Subcutaneous adipose tissue (tissue), 4 donors: ENCODE measurements around the gene LIX1. TPM values are rescaled to one million over a fixed set of nuclear protein-coding genes. Genes with fewer than 3 reads are reported as not detected.

Experiments
- CTCF ChIP-seq: fragments of 450-650 bp; IDR thresholded peaks from one replicate; pipeline ENCODE4 v1.5.1; 2016; ENCODE audit warnings: low read depth, mild to moderate bottlenecking, control low read depth, antibody characterized with exemption, moderate library complexity
- total RNA-seq, 4 donors: library from RNA; depleted of rRNA; stranded (reverse); fragments of >200 nt; gene quantifications; one replicate each; pipeline ENCODE4 v1.1.0, GENCODE V29; 2016

The LIX1 gene
- total RNA-seq, 4 donors from 2014 or later = not detected

DNA sequence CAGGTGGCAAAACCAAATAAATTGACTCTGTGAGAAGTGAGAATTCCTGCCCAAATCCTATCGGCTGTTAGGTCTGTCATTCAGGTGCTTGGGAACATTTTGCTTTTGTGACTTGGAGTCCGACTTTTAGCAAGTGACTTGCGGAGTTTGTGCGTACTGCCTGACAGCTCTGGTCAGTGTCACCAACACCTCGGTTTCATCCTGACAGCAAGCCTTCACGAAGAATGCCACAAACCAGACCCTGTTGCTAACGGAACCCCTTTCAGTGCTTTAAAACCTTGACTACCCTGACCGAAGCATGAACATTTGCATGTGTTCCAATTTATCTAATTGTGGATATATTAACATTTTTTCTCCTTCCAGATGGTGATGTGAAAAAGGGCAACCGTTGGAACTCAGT lies 26.5 kb downstream of the LIX1 start:
- no peak for TF ChIP-seq CTCF

GRCh38 chr5:97112230-97112629 lies 30.2 kb downstream of the LIX1 start:
- no peak for TF ChIP-seq CTCF

DNA sequence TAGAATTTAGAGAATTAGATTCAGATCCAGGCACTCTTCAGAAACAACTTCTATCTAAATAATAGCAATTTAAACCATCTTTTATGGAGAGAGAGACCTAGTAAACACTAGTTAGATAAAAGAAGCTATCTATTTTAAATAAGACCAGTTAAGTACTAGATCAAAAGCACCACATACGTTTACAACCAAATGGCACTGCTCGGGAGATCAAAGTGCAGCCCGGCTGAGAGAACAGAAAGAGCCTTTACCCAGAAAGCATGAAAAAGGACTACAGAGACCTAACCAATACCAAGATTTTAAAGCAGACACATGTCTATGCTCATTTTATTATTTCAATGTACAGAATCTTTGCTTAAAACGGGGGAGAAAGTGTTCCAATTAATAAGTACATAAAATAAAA lies 30.8 kb downstream of the LIX1 start:
- TF ChIP-seq CTCF = no peak

DNA sequence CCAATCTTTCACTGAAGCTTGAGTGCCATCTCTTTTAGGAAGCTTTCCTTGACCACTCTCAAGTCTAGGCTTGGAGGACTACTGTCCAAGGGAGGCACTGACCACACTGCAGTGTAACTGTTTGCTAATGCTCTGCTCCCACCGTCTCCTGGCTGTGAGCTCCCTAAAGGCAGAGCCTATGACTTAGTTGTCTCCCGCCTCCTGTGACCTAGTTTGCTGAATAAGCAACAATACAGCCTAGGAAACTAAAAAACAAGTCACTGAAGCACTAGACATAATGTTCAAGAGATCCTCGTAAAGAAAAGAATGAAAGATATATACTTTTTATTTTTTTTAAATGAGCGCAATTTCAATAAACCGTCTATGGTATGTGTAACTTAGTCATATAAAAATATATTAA lies 31.4 kb downstream of the LIX1 start:
- TF ChIP-seq CTCF = no peak

DNA sequence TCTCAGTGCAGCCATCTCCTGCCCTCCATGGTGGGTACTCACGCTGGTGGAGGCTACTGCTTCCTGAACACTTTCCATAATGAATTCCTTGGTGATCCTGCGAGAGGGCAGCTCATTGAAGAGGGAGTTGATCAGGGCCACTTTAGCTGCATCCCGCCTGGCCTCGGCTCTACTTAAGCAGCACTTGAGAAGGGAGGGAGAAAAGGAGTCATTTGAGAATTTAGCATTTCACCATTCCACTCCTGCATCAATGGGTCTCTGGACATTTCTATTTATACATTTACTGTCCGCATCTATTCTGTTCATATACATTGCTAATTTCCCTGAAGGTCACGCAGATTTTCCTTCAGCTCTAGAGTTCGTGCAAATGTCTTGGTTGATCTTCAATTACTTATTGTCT lies 35.1 kb downstream of the LIX1 start:
- no peak for TF ChIP-seq CTCF

DNA sequence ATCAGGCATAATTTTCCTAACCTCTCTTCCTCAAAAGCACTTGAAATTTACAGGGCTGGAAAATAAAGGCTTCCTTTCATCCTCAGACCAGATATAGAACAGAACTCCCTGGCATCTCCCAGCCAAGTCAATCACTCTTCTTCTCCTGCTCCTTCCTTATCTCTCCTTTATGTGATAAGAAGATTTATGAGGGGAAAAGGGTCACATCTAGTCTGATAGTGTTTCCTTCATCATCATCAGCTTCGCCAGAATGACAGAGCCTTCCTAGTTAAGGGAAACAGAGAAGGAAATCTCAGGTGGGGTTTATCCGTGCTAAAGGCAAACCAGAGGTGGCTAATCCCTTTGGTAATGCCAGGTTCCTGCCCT lies 36.2 kb downstream of the LIX1 start:
- TF ChIP-seq CTCF = no peak

DNA sequence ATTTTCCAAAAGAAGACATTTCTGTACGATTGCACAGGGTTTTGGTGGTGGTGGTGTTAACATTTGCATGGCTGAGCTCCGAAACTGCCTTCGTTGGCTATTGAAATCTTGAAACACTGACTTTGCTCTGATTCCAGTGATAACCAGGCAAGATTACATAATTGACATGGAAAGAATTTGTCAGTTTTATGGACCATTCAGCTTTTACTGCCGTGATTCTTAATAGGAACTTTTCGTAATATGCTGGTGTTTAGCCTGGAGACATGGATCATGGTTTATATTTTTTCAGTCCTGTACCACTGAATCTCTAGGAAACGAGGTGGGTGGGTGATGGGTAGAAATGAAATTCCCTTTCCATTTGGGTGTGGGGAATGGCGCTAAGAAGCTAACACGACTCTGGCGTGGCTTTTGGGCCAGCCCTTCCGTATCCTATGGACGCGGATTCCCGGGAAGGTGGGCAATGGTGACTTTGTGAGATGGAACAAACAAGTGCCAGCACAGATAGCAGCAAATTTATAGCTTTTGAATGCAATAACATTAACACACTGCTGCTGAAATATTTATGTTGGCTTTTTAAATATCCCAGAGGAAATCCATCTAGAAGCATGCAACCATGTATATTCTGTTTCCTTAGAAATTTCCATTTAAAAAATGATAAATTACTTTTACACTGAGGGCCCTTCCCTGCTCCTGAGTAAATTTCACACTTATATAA lies 36.8 kb downstream of the LIX1 start:
- no peak for TF ChIP-seq CTCF
